Naive thymus-derived CD8-positive, alpha-beta T cell (primary cell): ENCODE data around the gene CR1. TPM values are rescaled to one million over a fixed set of nuclear protein-coding genes. Genes with fewer than 3 reads are reported as not detected.
A peak's percentile ranks its signal among the peaks of the same experiment; 100 is the strongest.
"Not testable (repeated sequence)": the region's sequence is repeated elsewhere in the genome, so short reads cannot be mapped to it uniquely, and the experiment has no call there.

Experiments
- ATAC-seq, 2 donors: fragments of 150-1000 bp; cut with Tn5 transposase in 1 of 2; sonication (Bioruptor Pico), chemical (Tn5 transposase) in 1 of 2; 1 replicate in 1 of 2; 2 replicates in 1 of 2; pipeline ENCODE4 v1.10.0; 2021; ENCODE audit warnings: mild to moderate bottlenecking in 2 of 2, moderate library complexity in 2 of 2
- POLR2A ChIA-PET: fragments of 350-600 bp; sonication (Branson Sonifier 250); formaldehyde crosslinking; loops from one replicate; lab custom pipeline; 2021; ENCODE audit warnings: antibody characterized with exemption; lab: Charles Lee
- DNase-seq, 10 donors: peaks; one replicate each; pipeline versions ENCODE4 v3.0.0 to v3.0.0-alpha.2; 2020 to 2022
- H3K27ac Mint-ChIP-seq, 10 donors: one replicate each; pipeline ENCODE4 v1.8.0; 2020 to 2022; ENCODE audit warnings: mild to moderate bottlenecking in 10 of 10, mixed read lengths in 10 of 10, moderate library complexity in 4 of 10, inconsistent platforms in 1 of 10
- H3K27me3 Mint-ChIP-seq, 5 donors: one replicate each; pipeline ENCODE4 v1.8.0; 2021 to 2022; ENCODE audit warnings: mixed read lengths in 5 of 5
- H3K36me3 Mint-ChIP-seq, 3 donors: one replicate each; pipeline ENCODE4 v1.8.0; 2020 to 2022; ENCODE audit warnings: mixed read lengths in 3 of 3, mild to moderate bottlenecking in 2 of 3, inconsistent platforms in 1 of 3
- H3K4me1 Mint-ChIP-seq, 4 donors: one replicate each; pipeline ENCODE4 v1.8.0; 2021 to 2022; ENCODE audit warnings: mixed read lengths in 4 of 4
- H3K4me3 Mint-ChIP-seq, 10 donors: one replicate each; pipeline ENCODE4 v1.8.0; 2020 to 2022; ENCODE audit warnings: mild to moderate bottlenecking in 10 of 10, mixed read lengths in 10 of 10, moderate library complexity in 6 of 10, inconsistent platforms in 1 of 10
- H3K9me3 Mint-ChIP-seq, 9 donors: one replicate each; pipeline ENCODE4 v1.8.0; 2020 to 2022; ENCODE audit warnings: mixed read lengths in 9 of 9, mild to moderate bottlenecking in 3 of 9, inconsistent platforms in 1 of 9, moderate library complexity in 1 of 9
- polyA plus RNA-seq, 3 donors: library from polyadenylated mRNA; unstranded; fragments of 300-500 nt; fragmentation: Illumina TruSeq; gene quantifications; one replicate each; pipeline ENCODE4 v1.2.3, GENCODE V29; 2021
- total RNA-seq, 8 experiments: library from RNA in 2 of 8; stranded (reverse) in 2 of 8; gene quantifications; one replicate each; pipeline ENCODE4 v1.2.3 and lab custom pipeline; 2021 to 2026

Gene CR1
- total and polyA plus RNA-seq, 5 experiments from 2014 or later, result 0.81 to 5.1 (median 3.1) TPM

DNA sequence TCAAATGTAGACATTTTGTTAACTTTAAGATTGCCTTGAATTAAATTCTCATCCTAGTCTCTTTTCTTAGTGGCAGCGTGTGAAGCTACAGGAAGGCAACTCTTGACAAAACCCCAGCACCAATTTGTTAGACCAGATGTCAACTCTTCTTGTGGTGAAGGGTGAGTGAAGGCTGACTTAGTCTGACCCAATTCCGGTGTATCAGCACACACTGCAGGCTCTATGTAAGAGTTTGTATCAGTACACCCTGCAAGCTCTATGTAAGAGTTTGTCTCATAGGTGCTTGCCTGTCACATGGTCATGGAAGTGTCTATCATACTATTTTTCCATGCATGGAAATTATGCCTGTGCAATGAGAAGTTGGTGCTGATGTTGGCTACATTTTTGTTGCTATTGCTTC lies 25.0 kb upstream of the CR1 start:
- DNase-seq (peak in 9 of 10 donors; percentile 7 to 81 (median 47)), ATAC-seq (peak; percentile 99 to 100)
- peaks cover 0 to 16% (median 7%) of the 10 kb centered on the region in 3 donors for H3K36me3 Mint-ChIP-seq
- no peaks in the 10 kb centered on the region for H3K9me3 Mint-ChIP-seq
- no peaks in the 10 kb centered on the region for H3K27me3 Mint-ChIP-seq
- peak overlapping the region in 9 of 10 donors; percentile 1 to 90 (median 83) for H3K27ac Mint-ChIP-seq
- peaks cover 14 to 42% (median 24%) of the 10 kb centered on the region in 4 donors for H3K4me1 Mint-ChIP-seq
- H3K4me3 Mint-ChIP-seq, result peak overlapping the region in 5 of 10 donors; percentile 1 to 36 (median 11)
- POLR2A ChIA-PET, result interaction anchor here (0.6 to 2.4 kb wide), 4 partner anchors 16 to 696 kb away, joined by 3 to 11 read pairs (median 4); partner anchors contain the start of genes CD55 and CR2

DNA sequence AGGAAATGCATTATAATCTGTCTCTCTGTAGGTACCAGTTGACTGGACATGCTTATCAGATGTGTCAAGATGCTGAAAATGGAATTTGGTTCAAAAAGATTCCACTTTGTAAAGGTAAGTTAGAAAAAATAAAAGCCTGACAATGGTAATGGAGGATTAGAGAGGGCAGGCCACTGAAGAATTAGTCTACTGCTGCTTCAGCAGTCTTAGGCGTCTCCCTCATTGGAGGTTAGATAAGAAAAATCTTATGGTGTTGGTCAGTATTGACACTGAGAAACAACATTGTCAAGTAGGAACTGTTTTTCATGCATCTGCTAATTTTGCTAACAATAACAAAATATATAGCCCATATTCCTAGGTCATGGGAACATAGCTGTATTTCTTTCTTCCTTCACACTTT lies 21.7 kb upstream of the CR1 start:
- no peak for ATAC-seq
- Mint-ChIP-seq H3K36me3 (peaks cover 0 to 22% (median 9%) of the 10 kb centered on the region in 3 donors), H3K4me1 (peaks cover 12 to 24% (median 17%) of the 10 kb centered on the region in 4 donors), H3K27me3 (no peaks in the 10 kb centered on the region), H3K9me3 (peaks cover 0 to 4% (median 0%) of the 10 kb centered on the region in 9 donors), H3K4me3 (no peak overlapping the region), H3K27ac (no peak overlapping the region)
- POLR2A ChIA-PET, result no interaction called here
- no peak for DNase-seq

DNA sequence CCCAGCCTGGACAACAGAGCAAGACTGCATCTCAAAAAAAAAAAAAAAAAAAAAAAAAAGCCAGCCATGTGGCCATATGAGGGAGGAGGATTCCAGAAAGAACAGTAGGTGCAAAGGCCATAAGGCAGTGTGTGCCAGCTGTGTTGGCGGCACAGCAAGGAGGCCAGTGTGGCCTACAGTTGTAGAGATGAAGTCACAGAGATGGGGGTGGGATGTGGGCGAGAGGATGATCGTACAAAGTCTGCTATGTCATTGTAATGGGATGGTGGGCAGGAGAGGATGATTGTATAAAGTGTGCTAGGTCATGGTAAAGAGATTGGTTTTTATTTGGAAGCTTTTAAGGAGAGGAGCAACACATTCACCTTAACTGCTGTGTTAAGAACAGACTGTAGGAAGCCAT lies 9.8 kb upstream of the CR1 start:
- Mint-ChIP-seq H3K9me3 (no peaks in the 10 kb centered on the region), H3K27me3 (no peaks in the 10 kb centered on the region), H3K4me3 (no peak overlapping the region), H3K27ac (no peak overlapping the region), H3K36me3 (peaks cover 0 to 2% (median 0%) of the 10 kb centered on the region in 3 donors), H3K4me1 (peaks cover 0 to 5% (median 0%) of the 10 kb centered on the region in 4 donors)
- DNase-seq (no peak), ATAC-seq (no peak)
- POLR2A ChIA-PET, result interaction anchor here (0.8 kb wide), 1 partner anchor 31 kb away, joined by 3 read pairs; no protein-coding TSS in a partner anchor

DNA sequence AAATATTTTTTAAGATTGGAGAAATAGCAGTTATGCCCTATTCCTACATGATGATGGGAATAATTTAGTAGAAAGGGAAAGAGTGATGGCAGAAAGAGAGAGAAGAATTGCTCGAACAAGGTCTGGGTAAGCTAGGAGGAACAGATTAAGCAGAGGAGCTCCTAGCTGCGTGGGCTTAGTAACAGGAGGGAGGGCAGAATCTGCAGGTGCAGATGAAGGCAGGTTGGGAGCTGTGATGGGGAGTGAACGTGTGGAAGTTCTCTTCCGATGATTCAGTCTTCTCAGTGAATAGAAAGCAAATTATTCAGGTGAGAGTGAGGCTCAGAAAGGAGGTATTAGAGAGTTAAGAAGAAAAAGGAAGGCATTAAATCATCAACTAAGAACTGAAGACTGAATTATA lies 8.3 kb upstream of the CR1 start:
- no peaks in the 10 kb centered on the region for H3K27me3 Mint-ChIP-seq
- DNase-seq (no peak), ATAC-seq (no peak)
- H3K36me3 Mint-ChIP-seq, result no peaks in the 10 kb centered on the region
- POLR2A ChIA-PET, result no interaction called here
- H3K4me3 Mint-ChIP-seq, result no peak overlapping the region
- H3K9me3 Mint-ChIP-seq, result no peaks in the 10 kb centered on the region
- H3K27ac Mint-ChIP-seq, result peak overlapping the region in 2 of 10 donors; percentile 43 to 61
- peaks cover 0 to 3% (median 0%) of the 10 kb centered on the region in 4 donors for H3K4me1 Mint-ChIP-seq

DNA sequence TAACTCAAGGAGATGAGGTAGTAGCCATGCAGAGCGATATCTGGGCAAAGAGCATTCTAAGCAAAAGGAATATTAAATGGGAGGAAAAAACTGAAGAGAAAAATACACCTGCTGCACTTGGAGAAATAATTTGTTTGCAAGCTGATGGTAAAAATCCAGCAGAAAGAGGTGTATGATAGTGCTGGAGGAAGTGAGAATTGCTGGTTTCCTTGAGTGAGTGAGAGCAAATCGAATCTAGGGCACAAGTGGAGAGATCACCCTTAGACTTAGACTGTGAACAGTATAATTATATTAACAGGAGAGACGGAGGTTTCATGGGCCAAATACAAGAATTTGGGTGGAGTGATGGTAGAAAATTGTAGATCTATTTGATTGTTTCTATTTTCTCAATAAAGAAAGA lies 2.7 kb upstream of the CR1 start:
- peaks cover 0 to 25% (median 15%) of the 10 kb centered on the region in 4 donors for H3K4me1 Mint-ChIP-seq
- DNase-seq, result no peak

DNA sequence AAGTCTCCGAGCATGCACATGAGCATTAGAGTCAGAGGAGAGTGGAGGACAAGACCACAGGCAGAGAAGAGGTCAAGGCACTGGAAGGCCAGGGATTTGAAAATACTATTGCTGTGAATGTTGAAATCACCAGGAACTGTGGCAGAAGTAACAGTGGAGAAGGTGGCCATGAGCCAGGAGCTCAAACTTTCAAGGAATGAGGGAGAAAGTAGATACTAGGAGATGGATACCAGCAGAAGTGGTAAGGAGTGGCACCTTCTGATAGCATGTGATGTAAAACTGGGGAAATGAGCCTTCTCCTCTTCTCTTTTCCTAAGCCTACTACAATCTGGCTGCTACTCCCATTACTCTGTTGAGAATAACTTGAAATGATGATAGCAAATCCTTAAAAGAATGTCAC lies 1.8 kb upstream of the CR1 start:
- Mint-ChIP-seq H3K4me1 (peaks cover 0 to 28% (median 15%) of the 10 kb centered on the region in 4 donors), H3K27ac (no peak overlapping the region), H3K27me3 (peaks cover 8 to 15% (median 11%) of the 10 kb centered on the region in 5 donors), H3K36me3 (no peaks in the 10 kb centered on the region), H3K4me3 (no peak overlapping the region), H3K9me3 (peaks cover 0 to 3% (median 0%) of the 10 kb centered on the region in 9 donors)
- DNase-seq (no peak), ATAC-seq (no peak)
- POLR2A ChIA-PET, result no interaction called here

More for the DNA sequence above, 2.7 kb upstream of the CR1 start:
- H3K9me3 Mint-ChIP-seq, result peaks cover 0 to 3% (median 0%) of the 10 kb centered on the region in 9 donors
- POLR2A ChIA-PET, result no interaction called here
- no peak overlapping the region for H3K4me3 Mint-ChIP-seq
- no peaks in the 10 kb centered on the region for H3K36me3 Mint-ChIP-seq
- ATAC-seq, result no peak
- H3K27me3 Mint-ChIP-seq, result peaks cover 8 to 15% (median 11%) of the 10 kb centered on the region in 5 donors
- H3K27ac Mint-ChIP-seq, result no peak overlapping the region

DNA sequence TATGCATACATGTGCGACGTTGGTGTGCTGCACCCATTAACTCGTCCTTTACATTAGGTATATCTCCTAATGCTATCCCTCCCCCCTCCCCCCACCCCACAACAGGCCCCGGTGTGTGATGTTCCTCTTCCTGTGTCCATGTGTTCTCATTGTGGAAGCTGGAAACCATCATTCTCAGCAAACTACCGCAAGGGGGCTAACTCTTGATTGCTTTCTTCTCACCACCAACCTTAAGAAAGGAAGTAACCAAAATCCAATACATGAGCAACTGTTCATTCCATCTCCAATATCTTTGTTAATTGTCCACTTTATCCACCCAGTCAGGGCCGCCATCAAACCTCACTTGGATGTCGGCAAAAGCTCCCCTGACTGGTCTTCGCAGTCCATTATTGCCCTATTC lies 676 bp upstream of the CR1 start:
- H3K36me3 Mint-ChIP-seq, H3K9me3 Mint-ChIP-seq, ATAC-seq, DNase-seq: not testable (repeated sequence)
- Mint-ChIP-seq H3K27ac (peak overlapping the region in 2 of 10 donors; percentile 61 to 81), H3K4me1 (peaks cover 1 to 31% (median 15%) of the 10 kb centered on the region in 4 donors), H3K27me3 (peaks cover 8 to 15% (median 13%) of the 10 kb centered on the region in 5 donors), H3K4me3 (peak overlapping the region in 9 of 10 donors; percentile 76 to 90 (median 87))
- POLR2A ChIA-PET, result interaction anchor here (1.3 to 1.8 kb wide), 3 partner anchors 28 to 40 kb away, joined by 3 to 12 read pairs (median 5); partner anchors contain the start of gene CR2

DNA sequence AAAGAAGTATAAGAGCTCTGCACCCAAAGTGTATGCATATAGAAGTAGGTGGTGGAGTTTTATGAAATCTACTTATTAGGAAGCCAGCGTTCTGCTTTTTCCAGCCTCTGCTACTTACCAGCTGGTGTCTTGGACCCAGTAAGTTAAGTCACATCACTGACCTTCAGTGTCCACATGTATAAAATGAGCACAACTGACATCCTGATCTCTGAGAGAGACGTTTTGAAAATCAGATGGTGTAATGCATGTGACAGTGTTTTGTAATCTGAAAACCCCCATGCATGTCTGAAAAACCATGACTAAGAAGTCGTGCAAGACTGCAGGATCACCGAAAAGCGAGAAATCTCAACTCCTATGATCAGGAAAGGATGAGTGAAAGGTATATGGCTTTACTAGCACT lies 2.0 kb downstream of the CR1 start:
- peaks cover 15 to 21% (median 20%) of the 10 kb centered on the region in 5 donors for H3K27me3 Mint-ChIP-seq
- H3K9me3 Mint-ChIP-seq, result peaks cover 0 to 3% (median 0%) of the 10 kb centered on the region in 9 donors
- H3K36me3 Mint-ChIP-seq, result no peaks in the 10 kb centered on the region
- POLR2A ChIA-PET, result interaction anchor here (1.7 to 3.1 kb wide), 2 partner anchors 43 to 415 kb away, joined by 4 to 18 read pairs; partner anchors contain the start of gene CR2
- peaks cover 1 to 31% (median 15%) of the 10 kb centered on the region in 4 donors for H3K4me1 Mint-ChIP-seq
- DNase-seq (no peak), ATAC-seq (no peak)
- peak overlapping the region in 1 of 10 donors; percentile 3 for H3K4me3 Mint-ChIP-seq
- no peak overlapping the region for H3K27ac Mint-ChIP-seq

DNA sequence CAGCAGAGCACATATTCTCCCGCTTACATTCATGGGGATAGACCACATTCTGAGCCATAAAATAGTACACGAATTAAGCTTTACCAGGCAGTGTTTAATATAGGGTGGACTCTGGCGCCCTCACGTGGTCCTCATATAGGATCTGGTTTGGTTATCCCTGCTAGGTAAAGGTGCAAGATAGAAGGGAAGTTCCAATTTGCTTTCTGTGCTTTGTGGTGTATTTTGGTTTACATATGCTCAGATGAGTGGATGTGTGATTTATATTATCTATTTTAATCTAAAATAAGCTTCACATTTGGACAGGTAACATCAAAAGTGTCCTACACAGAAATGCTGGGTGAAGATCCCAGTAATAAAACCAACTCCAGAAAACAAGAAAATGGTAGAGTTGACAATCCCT lies 3.6 kb downstream of the CR1 start:
- peak; percentile 73 to 80 for ATAC-seq
- Mint-ChIP-seq H3K9me3 (peaks cover 0 to 3% (median 0%) of the 10 kb centered on the region in 9 donors), H3K27ac (no peak overlapping the region), H3K36me3 (no peaks in the 10 kb centered on the region), H3K4me3 (no peak overlapping the region), H3K27me3 (peaks cover 18 to 25% (median 21%) of the 10 kb centered on the region in 5 donors), H3K4me1 (peaks cover 1 to 31% (median 15%) of the 10 kb centered on the region in 4 donors)
- POLR2A ChIA-PET, result interaction anchor here (0.5 to 3.1 kb wide), 3 partner anchors 21 to 416 kb away, joined by 4 to 18 read pairs (median 5); partner anchors contain the start of gene CR2
- DNase-seq, result peak; percentile 53 to 85 (median 64)

DNA sequence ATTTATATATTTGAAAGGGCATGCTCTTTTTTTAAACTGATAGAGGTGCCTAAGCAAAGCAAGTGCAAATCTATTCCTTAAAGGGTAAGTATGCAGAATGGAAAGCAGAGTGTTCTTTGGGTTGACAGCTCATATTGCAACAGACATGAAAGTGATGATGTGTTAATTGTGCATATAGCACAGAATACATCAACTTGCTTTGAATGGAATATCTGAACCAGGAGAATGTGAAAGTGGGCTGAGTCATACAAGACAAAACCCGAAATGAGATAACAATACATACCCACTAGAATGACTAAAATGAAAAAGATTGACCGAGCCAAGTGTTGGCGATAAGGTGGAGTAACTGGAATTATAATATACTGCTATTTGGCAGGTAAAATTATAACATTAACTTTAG lies 4.3 kb downstream of the CR1 start:
- ATAC-seq, result no peak
- POLR2A ChIA-PET, result interaction anchor here (3.1 kb wide), 1 partner anchor 45 kb away, joined by 18 read pairs; the partner anchor contains the start of gene CR2
- Mint-ChIP-seq H3K4me1 (peaks cover 1 to 30% (median 14%) of the 10 kb centered on the region in 4 donors), H3K27me3 (peaks cover 18 to 24% (median 21%) of the 10 kb centered on the region in 5 donors), H3K9me3 (peaks cover 0 to 3% (median 0%) of the 10 kb centered on the region in 9 donors), H3K36me3 (no peaks in the 10 kb centered on the region), H3K4me3 (no peak overlapping the region), H3K27ac (peak overlapping the region in 1 of 10 donors; percentile 55)
- DNase-seq, result no peak

DNA sequence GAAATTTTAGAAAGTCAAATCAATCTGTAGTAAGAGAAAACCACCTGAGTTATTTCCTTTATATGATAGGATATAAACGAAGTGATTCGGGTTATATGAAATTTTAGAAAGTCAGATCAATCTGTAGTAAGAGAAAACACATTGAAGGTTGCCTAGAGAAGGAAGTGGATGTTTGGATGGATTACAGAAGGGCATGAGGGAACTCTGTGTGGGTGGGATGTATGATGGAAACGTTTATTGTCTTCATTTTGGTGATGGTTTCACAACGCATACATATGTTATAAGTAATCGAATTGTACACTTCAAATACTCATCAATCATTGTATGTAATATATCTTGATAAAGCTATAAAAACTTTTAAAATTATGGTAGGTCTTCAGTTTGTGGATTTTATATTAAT lies 5.1 kb downstream of the CR1 start:
- no peak for ATAC-seq
- Mint-ChIP-seq H3K36me3 (no peaks in the 10 kb centered on the region), H3K4me1 (peaks cover 1 to 23% (median 6%) of the 10 kb centered on the region in 4 donors), H3K9me3 (no peaks in the 10 kb centered on the region), H3K27me3 (peaks cover 13 to 17% (median 16%) of the 10 kb centered on the region in 5 donors), H3K4me3 (no peak overlapping the region), H3K27ac (no peak overlapping the region)
- POLR2A ChIA-PET, result no interaction called here
- no peak for DNase-seq

DNA sequence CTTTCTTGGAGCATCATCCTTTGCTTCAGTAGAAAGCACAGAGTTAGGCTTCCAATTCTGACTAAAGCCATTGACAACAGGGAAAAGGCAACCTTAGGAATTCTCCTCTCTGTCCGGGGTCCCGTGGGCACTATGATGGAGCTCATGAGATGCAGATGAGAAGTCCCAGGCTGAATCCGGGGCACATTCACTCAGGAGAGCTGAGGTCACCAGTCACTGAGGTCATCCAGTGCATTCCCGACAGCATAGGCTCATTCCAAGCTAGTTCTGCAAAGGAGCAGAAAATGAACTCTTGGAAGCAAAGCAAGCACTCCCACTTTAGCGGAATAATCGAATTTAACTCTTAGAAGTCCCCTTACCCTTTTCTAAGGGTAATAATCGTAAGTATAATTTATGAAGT lies 6.8 kb downstream of the CR1 start:
- H3K36me3 Mint-ChIP-seq, result no peaks in the 10 kb centered on the region
- H3K4me1 Mint-ChIP-seq, result peaks cover 0 to 11% (median under 1%) of the 10 kb centered on the region in 4 donors
- H3K9me3 Mint-ChIP-seq, result no peaks in the 10 kb centered on the region
- no peak for DNase-seq
- ATAC-seq, result no peak
- H3K27me3 Mint-ChIP-seq, result peaks cover 10 to 16% (median 13%) of the 10 kb centered on the region in 5 donors
- no peak overlapping the region for H3K4me3 Mint-ChIP-seq
- H3K27ac Mint-ChIP-seq, result no peak overlapping the region
- POLR2A ChIA-PET, result no interaction called here

DNA sequence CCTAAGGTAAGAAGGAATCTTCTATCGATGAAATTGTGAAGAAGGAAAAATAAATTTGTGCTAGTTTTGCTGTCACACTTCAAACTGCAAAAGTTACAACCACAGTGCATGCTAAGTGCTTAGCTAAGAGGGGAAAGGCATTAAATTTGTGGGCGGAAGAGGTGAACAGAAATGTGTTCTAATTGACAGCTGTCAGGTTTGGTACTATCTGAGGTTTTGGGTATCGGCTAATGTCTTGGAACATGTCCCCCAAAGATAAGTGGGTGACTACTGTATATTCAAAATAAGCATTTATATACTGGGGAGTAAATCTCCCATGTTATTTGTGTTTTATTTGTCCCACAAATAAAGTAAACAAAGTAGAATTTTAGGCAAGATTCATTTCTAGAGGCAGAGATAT lies 8.0 kb downstream of the CR1 start:
- Mint-ChIP-seq H3K4me1 (peaks cover 0 to 5% (median under 1%) of the 10 kb centered on the region in 4 donors), H3K36me3 (no peaks in the 10 kb centered on the region), H3K27me3 (peaks cover 7 to 16% (median 11%) of the 10 kb centered on the region in 5 donors), H3K4me3 (no peak overlapping the region), H3K27ac (no peak overlapping the region), H3K9me3 (no peaks in the 10 kb centered on the region)
- POLR2A ChIA-PET, result no interaction called here
- no peak for ATAC-seq
- no peak for DNase-seq
